Stimulated activated CD4-positive, alpha-beta T cell treated with anti-CD3 and anti-CD28 coated beads, Interleukin-12 subunit alpha, Interleukin-12 subunit beta, amount 100 ng/mL, for 24 hours (primary cell): Measurements from ENCODE around the gene NEK10.

ENCODE experiments used
- DNase-seq, 2 experiments: peaks; one replicate each; pipeline ENCODE4 v3.0.0-alpha.2; 2020; ENCODE audit warnings: low read depth in 2 of 2

NEK10 gene

DNA sequence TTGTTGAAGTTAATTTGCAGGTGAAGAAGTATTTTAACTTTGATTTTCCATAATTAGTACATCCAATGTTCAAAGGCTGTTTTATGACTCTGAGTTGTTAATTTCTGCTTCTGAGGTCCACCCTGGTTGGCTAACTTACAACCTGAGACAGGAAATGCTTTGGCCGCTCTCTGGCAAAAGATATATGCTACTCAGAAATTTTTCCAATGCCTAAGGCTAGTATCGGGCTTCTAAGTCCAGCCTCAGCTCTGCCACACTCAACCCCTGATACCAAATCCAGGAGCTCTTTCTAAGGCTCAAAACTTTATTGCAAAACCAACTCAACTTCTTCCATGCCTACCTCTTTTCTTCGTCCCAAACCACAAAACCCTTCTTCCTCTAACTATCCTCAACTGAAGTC is 192.9 kb downstream of the NEK10 start:
- no peak for DNase-seq

GRCh38 chr3:27174530-27174929 is 194.7 kb downstream of the NEK10 start:
- DNase-seq = no peak

GRCh38 chr3:27171113-27171512 is 198.1 kb downstream of the NEK10 start:
- DNase-seq = no peak

- DNase-seq = no peak
These were observed 202.3 kb downstream of the NEK10 start for GRCh38 chr3:27166888-27167287.

DNA sequence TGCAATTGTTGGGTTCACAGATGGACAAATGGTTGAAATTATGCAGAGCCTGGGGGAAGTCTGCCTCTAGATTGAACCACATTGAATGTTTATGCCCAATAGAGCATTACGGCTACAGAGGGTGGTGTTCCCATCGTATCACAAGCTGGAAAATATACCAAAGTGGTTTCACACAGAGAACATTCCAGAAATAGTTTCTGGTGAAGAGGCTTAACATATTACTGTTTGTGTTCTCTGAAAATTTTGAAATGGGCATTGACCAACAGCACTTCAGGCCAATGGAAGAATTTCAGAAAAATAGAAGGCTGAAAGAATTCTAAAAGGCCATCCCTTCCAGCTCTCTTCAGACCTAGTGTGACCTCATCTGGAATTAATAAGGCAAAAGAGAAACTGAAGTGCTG is 203.9 kb downstream of the NEK10 start:
- DNase-seq = no peak

DNA sequence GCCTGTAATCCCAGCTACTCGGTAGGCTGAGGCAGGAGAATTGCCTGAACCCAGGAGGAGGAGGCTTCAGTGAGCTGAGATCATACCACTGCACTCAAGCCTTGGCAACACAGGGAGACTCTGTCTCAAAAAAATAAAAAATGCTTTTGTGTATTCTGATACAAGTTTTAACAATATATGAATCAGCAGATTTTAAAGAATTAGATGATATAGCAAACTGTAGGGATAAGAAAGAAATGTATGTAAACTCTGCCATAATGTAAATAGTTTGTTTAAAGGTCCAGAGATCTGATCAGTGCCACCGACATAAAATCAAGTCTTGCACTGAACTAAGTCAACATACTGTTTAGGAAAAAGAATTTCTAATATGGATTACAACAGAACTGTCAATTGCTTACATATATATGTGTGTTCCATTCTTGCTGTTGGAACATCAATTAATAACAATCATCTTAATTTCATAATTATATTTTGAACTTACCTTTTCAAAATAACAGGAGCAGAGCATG is 208.3 kb downstream of the NEK10 start:
- no peak for DNase-seq

- DNase-seq = no peak
These were observed 209.0 kb downstream of the NEK10 start for GRCh38 chr3:27160146-27160545.

- DNase-seq = no peak
These were observed 222.0 kb downstream of the NEK10 start for GRCh38 chr3:27147215-27147614.

DNA sequence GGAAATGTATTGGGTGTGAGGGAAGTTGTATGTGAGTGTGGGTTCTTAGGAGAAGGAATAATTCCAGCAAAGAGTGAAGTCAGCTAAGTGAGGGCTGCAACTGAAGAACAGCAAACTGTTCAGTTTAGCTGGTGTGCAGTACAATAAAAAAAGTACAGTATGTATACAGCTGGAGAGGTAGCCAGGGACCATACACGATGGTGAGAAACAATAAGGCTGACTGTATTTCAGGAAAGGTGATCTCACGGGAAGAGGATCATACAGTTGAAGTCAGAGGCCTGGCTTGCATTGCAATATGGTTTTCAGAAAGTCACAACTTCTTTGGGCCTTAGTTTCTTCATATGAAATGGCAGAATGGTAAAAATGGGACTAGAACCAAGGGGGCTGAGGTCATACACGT is 222.4 kb downstream of the NEK10 start:
- DNase-seq = no peak

- DNase-seq = no peak
These were observed 223.5 kb downstream of the NEK10 start for GRCh38 chr3:27145719-27146118.

DNA sequence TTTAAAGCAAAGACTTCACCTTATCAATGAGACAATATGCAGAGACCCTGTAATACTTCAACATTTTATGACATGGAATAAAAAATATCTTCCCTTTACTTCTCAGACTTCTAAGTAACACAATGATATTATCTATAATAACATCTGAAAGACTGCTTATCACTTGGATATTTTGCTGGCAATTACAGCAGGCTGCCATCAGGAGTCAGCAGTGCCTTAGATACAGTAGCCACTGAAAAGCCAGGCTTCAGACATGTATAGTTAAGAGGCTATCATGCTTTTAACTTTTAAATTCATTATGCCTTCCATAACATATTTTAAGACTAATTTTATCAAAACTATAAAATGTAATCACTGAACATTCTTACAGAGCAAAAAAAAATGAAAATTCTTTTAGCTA is 227.5 kb downstream of the NEK10 start:
- no peak for DNase-seq

DNA sequence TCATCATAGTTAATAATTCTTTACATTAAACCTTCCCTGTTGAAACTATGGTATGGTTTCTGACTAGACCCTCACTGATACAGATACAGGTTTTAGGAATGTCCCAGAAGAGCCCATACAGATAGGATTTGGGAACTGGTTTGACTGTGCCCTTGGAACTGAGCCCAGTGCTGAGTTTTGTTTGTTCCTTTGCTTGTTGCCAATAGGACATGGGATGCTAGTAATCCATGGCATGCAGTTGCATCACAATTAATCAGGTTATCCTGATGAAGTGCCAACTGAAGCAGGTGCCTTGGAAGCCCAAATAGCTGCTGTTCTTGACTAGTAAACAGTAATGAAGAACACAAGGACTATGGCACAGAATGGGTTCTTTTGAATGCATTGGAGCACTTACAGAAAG is 230.6 kb downstream of the NEK10 start:
- no peak for DNase-seq

DNA sequence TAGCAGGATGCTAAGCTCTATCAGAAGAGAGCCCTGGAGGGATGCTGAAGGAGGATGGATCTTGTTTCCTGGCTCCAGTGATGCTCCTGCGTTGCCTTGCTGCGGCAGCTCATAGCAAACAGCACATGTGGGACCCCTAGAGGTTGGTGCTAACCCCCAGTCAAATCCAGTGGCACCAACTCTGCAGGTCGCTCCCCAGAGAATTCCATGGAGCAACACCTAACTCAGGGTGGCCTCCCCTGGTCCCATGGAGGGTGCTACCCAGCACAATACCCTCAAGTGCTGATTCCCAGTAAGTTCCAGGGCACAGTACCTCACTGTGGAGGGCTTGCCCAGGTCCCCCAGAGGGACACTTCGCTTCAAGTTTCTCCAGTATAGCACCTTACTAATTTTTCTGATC is 231.2 kb downstream of the NEK10 start:
- no peak for DNase-seq

GRCh38 chr3:27134171-27134796 is 234.9 kb downstream of the NEK10 start:
- peak; percentile 24 to 41 for DNase-seq

DNA sequence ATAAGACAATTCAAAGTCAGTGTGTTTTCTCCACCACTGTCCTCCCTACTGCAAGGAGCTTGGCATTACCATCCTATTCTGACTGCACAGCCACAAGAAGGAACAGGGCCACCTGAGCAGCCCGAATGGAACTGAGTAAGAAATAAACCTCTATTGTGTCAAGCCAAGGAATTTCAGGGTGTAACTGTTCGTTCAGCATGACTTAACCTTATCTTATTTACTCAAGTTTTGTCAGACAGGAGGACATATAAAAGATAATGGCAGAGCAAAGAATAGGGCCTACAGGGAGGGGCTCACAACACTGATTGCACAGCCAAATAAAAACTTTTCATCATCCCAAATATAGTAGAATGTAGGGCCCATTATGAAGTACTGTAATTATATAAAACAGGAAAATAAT is 236.1 kb downstream of the NEK10 start:
- no peak for DNase-seq

- no peak for DNase-seq
These were observed 238.4 kb downstream of the NEK10 start for GRCh38 chr3:27130796-27131195.

DNA sequence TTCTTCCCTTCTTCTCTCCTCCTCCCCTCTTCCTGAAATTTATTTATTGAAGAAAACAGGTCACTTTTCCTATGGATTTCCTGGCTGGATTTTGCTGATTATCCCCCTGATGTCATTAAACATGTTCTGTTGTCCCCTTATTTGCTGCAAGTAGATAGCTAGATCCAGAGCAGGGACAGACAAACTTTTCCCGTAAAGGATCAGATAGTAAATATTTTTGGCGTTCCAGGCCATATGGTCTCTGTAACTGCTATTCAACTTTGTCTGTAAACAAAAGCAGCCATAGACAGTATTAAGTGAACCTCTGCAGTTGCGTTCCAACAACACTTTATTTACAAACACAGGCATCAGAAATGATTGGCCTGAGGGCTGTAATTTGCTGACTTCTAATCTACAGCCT is 241.3 kb downstream of the NEK10 start:
- DNase-seq = no peak

DNA sequence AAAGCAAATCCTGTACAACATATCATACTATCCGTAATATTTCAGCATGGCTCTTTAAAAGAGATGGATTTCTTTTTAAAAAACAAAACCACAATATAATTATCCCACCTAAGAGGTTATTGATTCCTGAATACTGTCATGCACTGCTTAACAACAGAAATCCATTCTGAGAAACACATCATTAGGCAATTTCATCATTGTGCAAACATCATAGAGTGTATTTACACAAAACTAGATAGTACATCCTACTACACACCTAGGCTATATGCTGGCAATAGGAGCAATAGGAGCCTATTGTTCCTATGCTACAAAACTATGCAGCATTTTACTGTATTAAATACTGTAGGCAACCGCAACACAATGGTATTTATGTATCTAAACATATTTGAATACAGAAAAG is 242.0 kb downstream of the NEK10 start:
- DNase-seq = no peak

- DNase-seq = no peak
These were observed 243.2 kb downstream of the NEK10 start for GRCh38 chr3:27125821-27126501.

GRCh38 chr3:27119639-27120038 is 249.5 kb downstream of the NEK10 start:
- DNase-seq = no peak

GRCh38 chr3:27115352-27115751 is 253.8 kb downstream of the NEK10 start:
- no peak for DNase-seq

GRCh38 chr3:27114684-27115083 is 254.5 kb downstream of the NEK10 start:
- DNase-seq = no peak

GRCh38 chr3:27114129-27114528 is 255.1 kb downstream of the NEK10 start:
- DNase-seq = no peak

- no peak for DNase-seq
These were observed 259.2 kb downstream of the NEK10 start for GRCh38 chr3:27110020-27110419.
